Activated CD4-positive, CD25-positive, alpha-beta regulatory T cell treated with anti-CD3 and anti-CD28 coated beads, Interleukin-2, amount 50 U/mL, for 16 hours (primary cell): Measurements from ENCODE around the gene FGF14.

Source experiments
- DNase-seq: peaks from one replicate; pipeline ENCODE4 v3.0.0-alpha.2; 2020; ENCODE audit warnings: low read depth, low spot score

Gene FGF14

DNA sequence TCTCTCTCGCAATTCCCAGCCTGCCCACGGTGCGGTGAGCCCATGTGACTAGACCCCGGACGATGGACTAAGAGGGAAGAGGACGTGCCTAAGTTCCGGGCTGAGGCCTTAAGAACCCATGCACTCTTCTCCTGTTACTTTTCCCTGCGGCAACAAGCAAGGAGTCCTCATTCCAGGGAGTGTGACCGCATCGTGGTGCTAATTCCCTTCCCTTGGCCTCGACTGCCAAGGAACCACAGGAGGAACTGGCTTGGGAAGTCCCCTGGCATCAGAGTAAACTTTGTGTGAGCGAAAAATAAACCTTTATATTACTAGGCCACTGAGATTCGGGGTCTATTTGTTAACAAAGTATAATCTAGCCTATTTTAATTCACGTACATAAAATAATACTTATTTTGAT lies 34.0 kb downstream of the FGF14 start:
- no peak for DNase-seq

DNA sequence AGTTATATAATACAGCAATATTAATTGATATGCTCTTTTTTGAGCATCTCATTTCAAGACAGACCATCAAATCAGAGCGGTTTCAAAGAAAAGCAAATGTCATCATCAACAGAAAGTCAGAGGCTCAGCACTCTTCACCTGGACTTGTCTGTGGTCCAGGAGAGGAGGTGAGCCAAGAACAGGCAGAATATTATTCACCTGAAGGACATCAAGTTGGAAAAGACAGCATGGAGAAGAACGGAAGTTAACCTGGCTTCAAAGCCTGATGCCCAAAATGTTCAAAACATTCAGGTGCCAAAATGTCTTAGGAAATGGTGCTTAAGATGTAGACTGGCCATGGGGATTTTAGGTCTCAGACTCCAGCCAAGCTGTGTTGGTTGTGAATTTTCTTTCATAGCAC lies 40.7 kb downstream of the FGF14 start:
- DNase-seq: no peak

DNA sequence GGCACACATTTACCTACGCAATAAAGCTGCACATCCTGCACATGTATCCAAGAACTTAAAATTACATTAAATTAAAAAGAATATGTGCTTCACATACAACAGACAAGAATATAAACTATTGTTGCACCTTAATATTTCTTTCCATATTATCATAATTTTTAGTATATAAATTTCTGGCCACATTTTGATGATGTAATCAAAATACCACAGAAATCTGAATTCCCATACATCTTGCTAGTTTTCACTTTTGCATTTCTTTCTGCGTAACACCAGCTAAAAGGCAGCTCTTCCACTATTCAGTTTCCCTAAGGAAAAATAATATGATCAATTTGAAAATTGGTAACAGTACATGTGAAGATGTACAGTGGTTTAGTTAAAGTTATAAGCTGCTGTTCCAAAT lies 42.6 kb downstream of the FGF14 start:
- no peak for DNase-seq

DNA sequence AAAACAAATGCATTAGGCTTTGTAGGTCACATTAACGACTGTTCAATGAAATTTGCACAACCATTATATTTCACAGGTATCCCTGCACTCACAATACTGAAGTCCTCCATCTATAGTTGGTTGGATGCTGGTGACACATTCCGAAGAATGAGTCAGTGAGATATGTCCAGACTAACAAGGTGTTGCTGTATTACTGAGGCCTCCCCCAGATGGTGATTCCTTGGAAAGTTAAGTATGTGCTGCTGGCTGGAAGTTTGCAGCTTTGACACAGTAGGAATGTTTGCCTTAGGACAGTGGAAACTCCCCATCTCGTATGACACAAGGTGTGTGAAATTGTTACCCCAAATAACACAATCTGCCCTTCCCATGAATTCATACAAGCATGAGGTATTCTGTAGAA lies 46.6 kb downstream of the FGF14 start:
- no peak for DNase-seq

DNA sequence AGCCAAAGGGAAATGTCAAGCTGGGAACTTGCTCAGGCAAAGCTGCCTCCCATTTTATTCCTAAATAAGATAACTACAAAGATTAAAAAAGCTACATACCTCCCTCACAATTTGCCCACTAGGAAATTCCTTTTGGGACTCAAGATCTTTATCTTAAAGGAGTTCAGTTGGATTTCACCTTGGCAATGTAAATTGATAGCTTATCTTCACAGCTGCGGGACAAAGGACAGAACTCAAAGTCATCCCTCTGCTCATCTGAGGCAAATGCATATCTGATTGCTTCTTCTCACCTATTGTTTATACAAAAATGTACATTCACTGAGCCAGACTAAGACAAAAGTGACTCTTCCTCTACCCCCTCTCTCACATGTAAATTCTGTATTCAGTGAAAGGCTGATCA lies 47.8 kb downstream of the FGF14 start:
- no peak for DNase-seq

DNA sequence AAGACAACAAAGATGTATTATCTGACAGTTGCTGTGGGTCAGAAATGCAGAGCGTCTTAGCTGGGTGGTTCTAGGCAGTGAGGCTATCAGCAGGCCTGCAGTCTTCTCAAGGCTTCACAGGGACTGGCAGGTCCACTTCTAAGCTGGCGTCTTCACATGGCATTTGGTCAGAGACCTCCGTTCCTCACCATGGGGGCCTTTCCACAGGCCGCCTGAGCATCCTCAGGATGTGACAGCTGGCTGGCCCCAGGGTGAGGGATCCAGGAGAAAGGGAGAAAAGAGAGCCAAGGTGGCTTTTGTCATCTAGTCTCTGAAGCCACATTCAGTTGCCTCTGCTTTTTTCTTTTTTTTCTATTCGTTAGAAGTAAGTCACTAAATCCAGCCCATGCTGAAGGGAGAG lies 50.3 kb downstream of the FGF14 start:
- DNase-seq: no peak

DNA sequence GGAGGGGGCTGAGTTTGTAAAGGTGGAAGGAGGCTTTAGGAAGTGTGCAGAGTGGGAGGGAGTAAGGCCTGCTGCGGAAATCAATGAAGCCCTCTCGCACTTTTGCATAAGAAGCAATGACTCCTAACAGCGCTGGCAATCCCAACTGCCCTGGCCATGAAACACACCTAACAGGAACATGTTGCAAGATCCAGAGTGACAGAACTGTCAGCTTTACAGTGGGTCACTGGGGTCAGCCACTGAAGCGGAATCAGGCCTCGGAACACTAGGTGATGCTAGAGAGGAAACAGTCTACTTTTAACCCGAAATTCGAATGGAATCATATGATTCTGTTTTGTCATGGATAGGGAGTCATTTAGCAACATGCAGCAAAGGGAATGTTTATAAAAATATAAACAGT lies 54.4 kb downstream of the FGF14 start:
- DNase-seq: no peak

DNA sequence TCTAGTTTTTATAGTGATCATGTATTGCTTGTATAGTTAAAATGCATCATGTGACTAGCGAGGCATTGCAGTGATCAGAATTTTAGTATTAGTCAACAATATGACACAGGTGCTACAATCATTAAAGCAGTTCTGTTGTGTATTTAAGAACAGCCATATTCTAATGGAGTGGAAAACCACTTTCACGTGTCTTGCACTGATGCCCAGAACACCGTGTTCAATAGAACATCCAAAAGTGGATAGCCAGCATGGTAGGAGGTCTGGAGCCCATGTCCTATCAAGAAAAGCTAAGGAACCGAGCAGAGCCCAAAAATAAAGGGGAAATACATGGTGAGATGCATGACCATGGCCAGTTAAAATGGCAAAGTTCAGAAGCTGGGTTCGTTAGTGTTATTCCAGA lies 55.1 kb downstream of the FGF14 start:
- DNase-seq: no peak

DNA sequence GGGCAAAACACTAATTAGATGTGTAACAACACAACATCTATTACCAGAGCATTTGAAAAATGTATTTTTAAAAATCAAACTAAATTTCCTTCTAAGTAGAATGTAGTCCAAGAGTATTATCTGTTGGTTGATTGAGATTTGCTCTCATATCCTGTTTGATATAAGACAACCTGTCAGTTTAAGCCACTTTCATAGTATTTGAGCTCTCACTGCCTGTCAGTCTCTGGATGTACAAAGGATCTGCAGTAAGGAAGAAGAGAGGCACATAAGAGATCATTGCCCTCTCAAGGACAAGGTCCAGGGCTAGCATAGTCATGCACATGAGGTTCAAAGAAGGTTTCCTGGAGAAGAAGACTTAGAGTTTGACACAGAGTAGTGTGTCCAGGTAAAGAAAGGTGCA lies 57.4 kb downstream of the FGF14 start:
- DNase-seq: no peak

DNA sequence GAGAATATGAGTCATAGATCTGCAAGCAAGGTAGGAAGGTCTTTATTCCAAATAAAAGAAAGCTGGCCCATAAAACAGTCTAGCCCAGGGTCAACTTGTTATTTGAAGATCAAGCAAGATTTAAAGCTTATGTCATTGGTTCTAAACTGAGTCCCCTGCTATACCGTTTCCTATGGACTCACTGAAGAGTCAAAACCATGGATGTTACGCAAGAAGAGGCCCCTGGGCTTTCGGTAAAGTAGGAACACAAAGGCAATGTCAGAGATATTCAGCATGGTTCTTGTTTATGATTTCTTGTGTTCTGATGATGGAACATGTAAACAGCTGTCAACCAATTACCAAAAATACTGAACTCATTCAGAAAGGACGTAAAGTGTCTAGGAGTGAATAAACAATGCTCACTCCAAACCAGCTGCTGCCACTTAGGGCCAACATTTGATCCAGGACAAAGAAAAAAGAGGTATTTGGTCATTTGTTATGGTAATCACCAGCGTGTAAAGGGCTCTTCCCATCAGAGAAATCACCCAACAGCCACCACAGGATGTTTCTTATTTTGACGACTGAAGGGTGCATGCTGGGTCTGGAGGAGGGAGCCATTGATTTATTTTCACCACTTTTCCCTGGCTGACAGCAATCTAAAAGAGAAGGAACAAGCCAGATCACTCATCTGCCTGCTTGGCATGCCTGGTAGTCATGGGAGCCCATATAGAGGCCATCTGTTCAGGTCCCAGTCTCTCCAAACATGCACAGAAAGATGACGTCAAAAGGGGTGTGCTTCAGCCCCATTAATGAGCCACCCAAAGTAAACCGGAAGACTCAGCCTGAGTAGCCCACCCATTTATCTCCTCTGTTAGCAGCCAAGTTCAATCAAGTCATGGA lies 68.3 kb downstream of the FGF14 start:
- DNase-seq: no peak

DNA sequence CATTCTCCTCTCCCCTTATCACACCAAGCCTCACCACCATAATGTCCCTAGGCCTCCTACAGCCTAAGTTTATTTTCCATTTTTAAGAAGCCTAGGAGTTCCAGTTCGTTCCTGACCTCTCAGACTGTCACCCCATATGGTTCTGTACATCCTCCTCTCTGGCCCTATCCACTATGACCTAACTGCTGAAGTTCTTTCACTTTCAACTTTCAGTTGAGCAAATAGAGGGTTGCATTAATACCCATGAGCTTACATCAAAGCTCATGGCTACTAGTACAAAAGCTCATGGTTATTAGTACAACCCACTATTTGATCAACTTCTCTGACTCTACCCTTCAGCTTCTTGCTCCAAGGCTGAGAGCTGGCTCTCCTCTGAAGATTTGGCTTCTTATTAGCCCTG lies 72.9 kb downstream of the FGF14 start:
- DNase-seq: no peak

DNA sequence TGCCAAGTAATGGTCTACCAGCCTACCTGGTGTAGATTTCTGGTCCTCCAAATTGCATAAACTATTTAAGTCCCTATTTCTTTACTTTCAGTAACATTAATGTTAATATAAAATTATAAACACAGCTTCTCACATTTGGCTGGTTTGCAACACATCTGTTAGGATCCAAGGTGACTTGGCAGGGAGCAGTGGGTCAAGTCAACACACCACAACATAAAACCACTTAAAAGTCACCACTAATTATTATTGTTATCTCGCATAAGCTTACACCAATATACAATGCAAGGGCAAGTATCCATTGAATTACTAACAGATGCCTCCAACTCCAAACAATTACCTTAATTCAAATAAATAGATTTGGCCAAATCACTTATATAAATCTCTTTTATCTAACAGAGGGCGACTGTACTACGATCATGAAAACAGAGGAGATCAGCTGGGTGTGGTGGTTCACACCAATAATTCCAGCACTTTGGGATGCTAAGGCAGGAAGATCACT lies 74.7 kb downstream of the FGF14 start:
- DNase-seq: no peak

DNA sequence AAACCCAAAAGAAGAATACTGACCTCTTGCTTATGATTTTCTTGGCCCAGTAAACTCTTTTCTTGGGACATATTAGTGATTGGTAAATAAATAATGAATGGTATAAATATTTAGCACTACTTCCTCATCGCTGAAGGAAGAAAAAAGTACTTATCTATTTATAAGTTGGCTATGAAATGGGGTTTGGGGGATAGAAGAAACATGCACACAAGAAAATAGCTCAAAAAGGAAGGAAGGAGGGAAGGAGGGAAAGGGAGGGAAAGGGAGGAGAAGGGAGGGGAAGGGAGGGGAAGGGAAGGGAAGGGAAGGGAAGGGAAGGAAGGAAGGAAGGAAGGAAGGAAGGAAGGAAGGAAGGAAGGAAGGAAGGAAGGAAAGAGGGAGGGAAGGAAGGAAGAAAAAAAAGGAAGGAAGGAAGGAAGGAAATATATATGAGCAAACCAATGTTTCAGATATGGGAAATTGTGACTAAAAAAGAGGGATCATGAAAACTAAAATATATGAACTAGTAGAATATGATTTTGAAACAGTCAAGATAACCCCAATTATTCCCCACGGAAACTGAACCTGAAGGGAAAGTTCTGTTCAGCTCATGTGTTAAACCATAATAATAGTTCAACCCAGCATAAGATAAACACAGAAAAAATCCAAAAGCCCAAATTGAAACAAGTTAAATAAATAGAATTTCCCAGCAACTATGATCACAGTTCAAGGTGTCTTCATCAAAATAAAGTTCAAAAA lies 75.3 kb downstream of the FGF14 start:
- DNase-seq: no peak

DNA sequence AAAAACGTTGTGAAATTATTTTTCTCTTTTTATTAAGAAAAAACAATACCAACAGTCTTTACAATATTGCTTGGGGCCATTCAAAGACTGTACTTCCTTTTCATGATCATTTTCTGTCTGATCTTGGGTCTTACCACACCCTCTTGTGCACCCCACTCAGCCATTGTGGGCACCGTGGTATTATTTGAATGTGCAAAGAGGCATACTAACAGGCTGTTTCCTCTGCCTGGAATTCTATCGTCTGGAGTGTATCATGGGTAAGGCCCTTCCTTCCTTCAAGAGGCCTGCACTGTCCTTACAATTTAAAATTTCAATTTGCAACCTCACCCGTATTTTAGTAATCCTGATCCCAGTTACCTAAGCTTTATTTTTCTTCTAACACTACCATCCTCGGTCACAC lies 76.5 kb downstream of the FGF14 start:
- no peak for DNase-seq

DNA sequence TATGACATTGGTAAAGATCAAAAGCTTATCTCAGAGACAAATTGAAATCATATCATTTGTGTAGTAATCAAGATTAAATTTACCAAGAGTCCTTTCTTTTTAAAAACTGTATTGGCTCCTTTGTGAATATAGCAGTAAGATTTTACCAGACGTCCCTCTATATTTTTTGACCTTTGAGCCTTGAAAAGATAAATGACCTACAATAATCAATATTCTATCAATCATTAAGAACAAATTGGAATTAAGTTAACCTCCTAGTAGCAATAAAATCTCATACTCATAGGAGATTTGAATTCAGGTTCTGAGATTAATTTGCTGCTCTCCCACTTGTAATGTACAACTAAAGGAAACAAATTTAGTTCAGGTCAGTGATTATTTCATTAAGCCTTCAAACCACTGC lies 78.3 kb downstream of the FGF14 start:
- DNase-seq: no peak

DNA sequence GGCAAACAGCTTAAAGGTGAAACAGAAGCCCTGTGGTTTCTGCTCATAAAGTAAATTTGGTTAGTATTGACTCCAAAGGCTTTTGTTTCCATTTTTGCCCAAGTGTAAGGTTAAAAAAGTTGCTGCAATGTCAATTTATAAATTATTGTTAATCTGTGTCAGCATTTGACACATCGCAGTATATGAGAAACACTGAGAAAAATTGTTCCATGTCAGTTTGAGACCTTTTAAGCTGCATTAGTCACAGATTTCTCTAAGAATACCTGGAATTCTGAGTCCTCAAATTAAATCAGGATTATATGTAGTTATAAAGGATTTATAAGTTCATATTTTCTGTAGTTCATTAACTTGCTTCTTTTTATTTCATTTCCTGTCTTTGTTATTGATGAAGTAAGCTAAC lies 78.8 kb downstream of the FGF14 start:
- no peak for DNase-seq

DNA sequence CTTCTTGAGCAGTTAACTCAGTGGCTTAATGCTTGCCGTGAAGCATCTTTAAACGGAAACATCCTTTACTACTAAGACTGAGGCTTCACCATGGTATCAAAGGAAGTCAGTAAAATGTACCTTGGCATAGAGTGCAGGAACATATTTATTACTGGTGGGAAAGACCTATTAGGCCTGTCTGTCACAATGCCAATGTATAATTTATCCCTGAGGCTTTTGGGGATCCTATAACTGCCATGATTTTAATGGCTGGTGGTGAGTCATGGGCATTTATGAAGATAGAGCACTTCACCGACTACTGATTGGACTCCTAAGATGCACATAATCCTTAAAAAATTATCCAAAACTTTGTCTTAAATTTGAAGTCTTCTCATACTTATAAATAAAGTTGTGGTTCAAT lies 79.6 kb downstream of the FGF14 start:
- DNase-seq: no peak

DNA sequence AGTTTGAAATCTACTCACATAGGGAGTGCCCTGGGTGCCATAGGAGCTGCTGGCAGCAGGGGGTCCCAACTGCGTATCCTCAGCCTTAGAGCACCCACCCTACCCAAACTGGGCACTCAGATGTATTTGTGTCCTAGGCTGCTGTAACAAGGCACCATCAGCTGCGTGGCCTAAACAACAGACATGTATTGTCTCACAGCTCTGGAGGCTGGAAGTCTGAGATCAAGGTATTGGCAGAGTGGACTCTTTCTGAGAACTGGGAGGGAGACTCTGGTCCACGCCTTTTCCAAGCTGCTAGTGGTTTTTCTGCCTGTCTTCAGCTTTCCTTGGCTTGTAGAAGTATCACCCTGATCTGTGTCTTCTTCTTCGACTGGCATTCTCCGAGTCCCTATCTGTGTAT lies 83.6 kb downstream of the FGF14 start:
- DNase-seq: no peak

DNA sequence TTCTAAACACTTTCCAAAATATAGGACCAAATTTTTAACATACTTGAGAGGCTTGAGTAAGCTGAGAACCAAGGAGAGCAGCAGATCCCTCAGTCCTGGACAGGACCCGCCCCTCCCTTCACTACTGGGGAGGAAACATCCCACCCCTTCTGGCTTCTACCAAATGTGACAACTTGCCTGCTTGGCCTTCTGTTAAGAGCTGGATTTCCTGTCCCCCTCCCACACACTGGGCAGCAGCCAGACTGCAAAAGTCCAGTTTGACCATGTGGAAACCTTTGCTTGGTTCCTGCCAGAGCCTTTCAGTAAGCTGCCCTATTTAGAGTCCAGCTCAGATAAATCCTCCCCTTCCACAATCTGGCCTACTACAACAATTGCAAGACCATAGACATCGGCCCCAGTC lies 84.3 kb downstream of the FGF14 start:
- no peak for DNase-seq

DNA sequence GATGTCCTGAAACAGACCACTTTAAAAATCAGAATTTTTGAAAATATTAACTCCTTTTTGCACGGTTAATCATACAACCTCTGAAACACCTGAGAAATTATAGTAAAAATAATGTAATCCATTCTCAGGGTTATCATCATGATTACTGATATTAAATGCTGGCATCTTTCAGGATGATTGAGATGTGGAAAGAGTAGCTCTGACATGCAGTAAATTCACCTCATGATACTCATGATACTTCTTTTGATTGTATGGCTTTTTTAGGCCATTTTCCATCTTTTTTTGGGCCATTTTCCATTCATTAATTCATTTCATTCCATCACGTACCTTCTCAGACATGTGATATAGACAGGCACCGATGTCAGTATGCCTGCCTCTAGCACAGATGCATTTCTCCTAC lies 85.1 kb downstream of the FGF14 start:
- DNase-seq: no peak

DNA sequence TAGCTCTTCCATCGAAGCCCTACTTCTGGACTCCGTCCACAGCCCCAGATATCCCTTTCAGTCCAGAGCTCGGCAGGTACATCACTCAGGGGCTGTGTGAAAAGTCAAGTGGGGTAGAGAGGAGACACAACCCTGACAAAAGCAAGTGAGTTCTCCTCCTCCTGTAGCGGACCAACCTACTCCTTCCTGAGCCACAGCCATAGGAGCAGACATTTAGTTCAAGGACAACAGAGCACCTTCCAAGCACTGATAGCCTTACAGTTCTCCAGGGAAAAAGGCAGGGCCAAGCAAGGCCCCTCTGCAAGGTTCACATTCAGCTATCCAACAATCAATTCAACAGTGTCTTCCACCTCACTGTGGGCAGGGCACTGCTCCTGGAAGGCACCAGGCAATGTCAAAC lies 89.0 kb downstream of the FGF14 start:
- DNase-seq: no peak

DNA sequence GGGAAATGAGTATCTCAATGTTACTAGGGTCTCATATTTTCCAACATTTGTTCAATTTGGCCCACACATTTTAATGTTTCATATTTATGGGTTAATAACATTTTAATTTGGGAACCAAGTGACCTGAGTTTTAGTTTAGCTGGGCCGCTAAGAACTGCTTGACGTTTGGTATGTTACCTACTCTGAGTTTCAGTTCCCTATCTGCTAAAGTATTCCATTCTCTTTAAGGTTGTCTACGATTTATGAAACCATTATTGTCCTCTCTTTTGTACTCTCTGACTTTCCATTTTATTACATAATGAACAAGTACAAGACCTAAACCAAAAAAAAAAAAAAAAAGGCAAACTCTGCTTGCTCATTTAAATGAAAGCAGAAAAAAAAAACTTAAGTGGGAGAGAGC lies 89.9 kb downstream of the FGF14 start:
- DNase-seq: no peak

DNA sequence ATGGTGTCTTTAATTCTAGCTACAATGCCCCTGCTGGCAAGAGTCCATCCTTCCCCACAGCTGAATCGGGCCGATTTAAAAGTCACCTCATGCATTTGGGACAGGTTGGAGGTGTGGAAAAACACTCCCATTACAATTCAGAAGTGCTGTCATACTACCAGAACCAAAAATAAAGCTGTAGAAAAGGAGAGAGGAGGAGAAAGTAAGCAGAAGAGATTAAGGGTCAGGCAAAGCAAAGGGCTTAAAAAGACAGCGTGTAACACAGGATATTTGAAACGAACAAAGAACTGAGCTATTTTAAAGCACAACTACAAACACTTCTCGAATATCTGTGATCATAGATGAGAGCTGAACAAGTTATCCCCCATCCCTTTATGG lies 90.4 kb downstream of the FGF14 start:
- no peak for DNase-seq
